ENCODE data around the gene TINAGL1.

DNA sequence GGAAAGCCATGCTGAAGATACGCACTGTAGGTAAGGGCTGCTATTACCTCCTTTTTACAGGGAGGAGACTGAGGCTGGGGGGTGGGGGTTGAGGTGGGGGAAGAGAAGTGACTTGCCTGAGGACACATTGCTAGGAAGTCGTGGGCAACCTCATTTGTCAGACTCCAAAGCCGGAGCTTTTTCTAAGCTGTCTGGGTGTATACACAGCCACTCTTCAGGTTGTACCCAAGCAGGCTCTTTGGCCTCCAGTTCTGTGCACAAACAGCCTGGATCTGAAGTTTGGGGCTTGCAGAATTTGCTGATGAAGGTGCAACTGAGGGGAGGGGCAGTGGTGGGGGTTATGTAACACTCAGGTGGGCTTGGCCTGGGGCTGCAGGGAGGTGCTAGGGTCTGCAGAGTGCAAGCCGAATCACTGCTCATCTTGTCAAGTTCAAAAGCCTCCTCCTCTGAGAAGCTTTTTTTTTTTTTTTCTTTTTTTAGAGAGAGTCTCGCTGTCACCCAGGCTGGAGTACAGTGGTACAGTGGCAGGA lies 16.9 kb downstream of the TINAGL1 start:
- TF ChIP-seq EZH2 (IDR thresholded peaks at IDR 0.05; ENCODE audit: insufficient read depth, poor library complexity, severe bottlenecking) (no peak), EZH2phosphoT487 (IDR thresholded peaks at IDR 0.05; ENCODE audit: insufficient read depth, low read depth) (no peak)
